ENCODE results near the gene KY. TPM values are rescaled to one million over a fixed set of nuclear protein-coding genes. Genes with fewer than 3 reads are reported as not detected.

KY gene
- total RNA-seq, 6 donors from 2014 or later = 0.11 to 2.1 (median 0.38) TPM; not detected in 2

- ATAC-seq (ENCODE audit: low FRiP score in 2 of 2) (no peak), DNase-seq (no peak)
- Histone ChIP-seq H3K27me3 (no peaks in the 10 kb centered on the region), H3K4me3 (no peak overlapping the region), H3K4me1 (no peaks in the 10 kb centered on the region), H3K9me3 (no peaks in the 10 kb centered on the region), H3K36me3 (no peaks in the 10 kb centered on the region), H3K27ac (no peak overlapping the region)
- WGBS, 2 donors = 65 to 72% methylated on average over 6 of the region's 6 CpGs
- TF ChIP-seq POLR2AphosphoS5 (IDR thresholded peaks at IDR 0.05) (no peak), POLR2A (IDR thresholded peaks at IDR 0.05) (no peak), EP300 (IDR thresholded peaks at IDR 0.05) (no peak), CTCF (IDR thresholded peaks at IDR 0.05) (no peak)
These were observed 30.7 kb upstream of the KY start for GRCh38 chr3:134681522-134681900.

- no peak for TF ChIP-seq POLR2A (IDR thresholded peaks at IDR 0.05)
- no peak for TF ChIP-seq EP300 (IDR thresholded peaks at IDR 0.05)
- TF ChIP-seq CTCF (IDR thresholded peaks at IDR 0.05) = no peak
- no peak for TF ChIP-seq POLR2AphosphoS5 (IDR thresholded peaks at IDR 0.05)
- Histone ChIP-seq H3K27ac (no peak overlapping the region), H3K36me3 (no peaks in the 10 kb centered on the region), H3K27me3 (no peaks in the 10 kb centered on the region), H3K9me3 (no peaks in the 10 kb centered on the region), H3K4me1 (no peaks in the 10 kb centered on the region), H3K4me3 (no peak overlapping the region)
- ATAC-seq (ENCODE audit: low FRiP score in 2 of 2) (no peak), DNase-seq (no peak)
- WGBS, 2 donors = 67 to 69% methylated on average over 8 to 10 of the region's 10 CpGs
These were observed 30.1 kb upstream of the KY start for GRCh38 chr3:134680796-134681521.

GRCh38 chr3:134677987-134678308, 27.1 kb upstream of the KY start:
- no peaks in the 10 kb centered on the region for H3K27me3 ChIP-seq
- H3K27ac ChIP-seq = no peak overlapping the region
- no peaks in the 10 kb centered on the region for H3K4me1 ChIP-seq
- ATAC-seq (ENCODE audit: low FRiP score in 2 of 2) (no peak), DNase-seq (peak in 1 of 2 donors; percentile 42)
- H3K9me3 ChIP-seq = peaks cover 0 to 12% (median 9%) of the 10 kb centered on the region in 4 donors
- no peak overlapping the region for H3K4me3 ChIP-seq
- TF ChIP-seq POLR2A (IDR thresholded peaks at IDR 0.05) = no peak
- TF ChIP-seq CTCF (IDR thresholded peaks at IDR 0.05) = no peak
- TF ChIP-seq EP300 (IDR thresholded peaks at IDR 0.05) = no peak
- TF ChIP-seq POLR2AphosphoS5 (IDR thresholded peaks at IDR 0.05) = no peak
- 73 to 93% methylated on average over 2 of the region's 2 CpGs for WGBS, 2 donors
- no peaks in the 10 kb centered on the region for H3K36me3 ChIP-seq

GRCh38 chr3:134677196-134677986, 26.6 kb upstream of the KY start:
- no peaks in the 10 kb centered on the region for H3K4me1 ChIP-seq
- ATAC-seq (ENCODE audit: low FRiP score in 2 of 2) (peak; percentile 36 to 68), DNase-seq (peak in 1 of 2 donors; percentile 40)
- H3K27me3 ChIP-seq = no peaks in the 10 kb centered on the region
- WGBS, 2 donors = 45 to 53% methylated on average over 11 of the region's 11 CpGs
- no peak overlapping the region for H3K4me3 ChIP-seq
- peaks cover 0 to 12% (median 9%) of the 10 kb centered on the region in 4 donors for H3K9me3 ChIP-seq
- no peaks in the 10 kb centered on the region for H3K36me3 ChIP-seq
- TF ChIP-seq POLR2AphosphoS5 (IDR thresholded peaks at IDR 0.05) (no peak), EP300 (IDR thresholded peaks at IDR 0.05) (no peak), CTCF (IDR thresholded peaks at IDR 0.05) (peak in 4 of 6 experiments; percentile 23 to 35 (median 29))
- H3K27ac ChIP-seq = no peak overlapping the region
